ENCODE results near the gene ARMC9.

The ARMC9 gene

DNA sequence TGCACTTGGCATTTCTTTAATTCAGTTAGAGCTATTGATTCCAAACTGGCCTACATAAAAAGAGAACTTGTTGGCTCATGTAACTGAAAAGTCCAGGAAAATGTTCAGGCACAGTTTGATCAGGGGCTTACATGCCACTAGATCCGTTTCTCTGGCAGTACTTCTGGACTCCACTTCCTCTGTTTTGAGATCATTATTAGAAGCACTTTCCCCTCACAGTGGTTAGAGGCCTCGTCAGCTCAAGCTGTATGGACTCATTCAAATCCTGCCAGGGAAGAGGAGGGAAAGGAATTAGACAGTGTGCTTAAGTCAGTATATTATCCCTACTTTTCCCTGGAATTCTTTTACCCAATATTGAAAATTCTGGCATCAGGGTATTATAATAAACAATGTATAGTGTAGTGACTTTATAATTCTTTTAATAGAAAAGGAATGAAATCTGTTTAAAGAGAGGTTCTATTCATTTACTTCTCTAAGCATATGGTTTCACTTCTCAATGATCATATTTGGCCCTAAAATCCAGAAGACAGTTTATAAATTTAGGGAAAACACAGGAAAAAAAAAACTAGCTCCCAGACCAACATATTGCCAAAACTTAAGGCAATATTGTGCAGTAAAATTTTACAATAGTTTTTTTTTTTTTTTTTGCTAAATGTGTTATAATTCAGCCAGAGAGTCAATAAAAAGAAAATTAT is 92.0 kb downstream of the ARMC9 start:
- TF ChIP-seq, protein P1, sequence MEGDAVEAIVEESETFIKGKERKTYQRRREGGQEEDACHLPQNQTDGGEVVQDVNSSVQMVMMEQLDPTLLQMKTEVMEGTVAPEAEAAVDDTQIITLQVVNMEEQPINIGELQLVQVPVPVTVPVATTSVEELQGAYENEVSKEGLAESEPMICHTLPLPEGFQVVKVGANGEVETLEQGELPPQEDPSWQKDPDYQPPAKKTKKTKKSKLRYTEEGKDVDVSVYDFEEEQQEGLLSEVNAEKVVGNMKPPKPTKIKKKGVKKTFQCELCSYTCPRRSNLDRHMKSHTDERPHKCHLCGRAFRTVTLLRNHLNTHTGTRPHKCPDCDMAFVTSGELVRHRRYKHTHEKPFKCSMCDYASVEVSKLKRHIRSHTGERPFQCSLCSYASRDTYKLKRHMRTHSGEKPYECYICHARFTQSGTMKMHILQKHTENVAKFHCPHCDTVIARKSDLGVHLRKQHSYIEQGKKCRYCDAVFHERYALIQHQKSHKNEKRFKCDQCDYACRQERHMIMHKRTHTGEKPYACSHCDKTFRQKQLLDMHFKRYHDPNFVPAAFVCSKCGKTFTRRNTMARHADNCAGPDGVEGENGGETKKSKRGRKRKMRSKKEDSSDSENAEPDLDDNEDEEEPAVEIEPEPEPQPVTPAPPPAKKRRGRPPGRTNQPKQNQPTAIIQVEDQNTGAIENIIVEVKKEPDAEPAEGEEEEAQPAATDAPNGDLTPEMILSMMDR (IDR thresholded peaks at IDR 0.05; ENCODE audit: low read depth, low read length) = no peak
- DNase-seq (ENCODE audit: low read depth, low spot score) = no peak
- H3K4me3 ChIP-seq (ENCODE audit: low read depth, low read length) = no peak overlapping the region
- in situ Hi-C loops (cut with HindIII; ENCODE audit: low sequenced_read_pairs) = no loop called here

DNA sequence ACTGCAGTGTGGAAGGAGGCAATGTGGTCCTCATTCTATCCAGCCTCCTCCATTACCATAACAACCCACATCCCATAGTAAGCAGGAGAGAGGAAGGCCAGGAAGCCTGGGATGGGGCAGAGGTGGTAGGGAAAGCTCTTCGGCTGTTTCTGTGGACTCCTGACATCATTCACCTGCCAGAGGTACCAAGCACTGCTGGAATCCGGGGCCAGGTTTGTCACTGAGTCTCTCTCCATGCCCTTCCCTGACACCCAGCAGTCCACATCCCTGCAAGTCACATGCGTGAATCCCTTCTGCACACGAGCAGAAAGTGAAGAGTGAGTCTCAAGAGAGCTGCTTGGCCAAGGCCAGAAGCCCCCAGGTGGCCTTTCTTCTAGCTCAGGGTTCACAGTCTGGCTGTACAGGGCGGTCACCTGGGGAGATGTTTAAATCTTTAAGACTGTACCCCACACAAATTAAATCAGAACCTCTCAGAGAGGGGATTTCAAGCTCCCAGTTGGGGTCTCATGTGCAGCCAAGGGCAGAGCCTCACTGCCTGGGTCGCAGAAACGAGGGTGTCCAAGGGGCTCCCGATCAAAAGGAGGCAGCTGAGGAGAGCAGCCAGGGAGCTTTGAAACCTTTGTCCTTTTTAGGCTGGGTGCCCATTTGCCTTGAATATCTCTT is 94.2 kb downstream of the ARMC9 start:
- TF ChIP-seq, protein P1 (IDR thresholded peaks at IDR 0.05; ENCODE audit: low read depth, low read length) = no peak
- in situ Hi-C loops (cut with HindIII; ENCODE audit: low sequenced_read_pairs) = no loop called here
- no peak for DNase-seq (ENCODE audit: low read depth, low spot score)
- no peak overlapping the region for H3K4me3 ChIP-seq (ENCODE audit: low read depth, low read length)

DNA sequence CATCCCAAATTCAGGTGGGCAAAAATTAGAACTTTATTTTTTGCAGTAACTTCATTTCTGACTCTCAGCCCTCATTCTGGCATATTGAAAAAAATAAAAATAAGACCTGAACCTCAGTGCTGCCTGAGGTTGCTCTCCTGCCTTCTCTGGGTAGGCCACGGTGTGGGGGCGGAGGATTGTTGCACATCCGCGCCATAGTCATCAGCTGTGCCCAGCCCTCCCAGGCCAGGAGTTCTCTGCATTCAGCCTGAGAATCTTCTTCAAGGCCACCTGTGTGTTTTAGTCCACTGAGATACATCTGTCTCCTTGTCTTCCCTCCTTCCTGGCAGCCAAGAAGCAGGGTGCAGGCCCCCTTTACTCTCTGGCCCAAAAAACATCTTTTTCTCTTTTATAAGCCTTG is 94.7 kb downstream of the ARMC9 start:
- TF ChIP-seq, protein P1 (IDR thresholded peaks at IDR 0.05; ENCODE audit: low read depth, low read length) = no peak

DNA sequence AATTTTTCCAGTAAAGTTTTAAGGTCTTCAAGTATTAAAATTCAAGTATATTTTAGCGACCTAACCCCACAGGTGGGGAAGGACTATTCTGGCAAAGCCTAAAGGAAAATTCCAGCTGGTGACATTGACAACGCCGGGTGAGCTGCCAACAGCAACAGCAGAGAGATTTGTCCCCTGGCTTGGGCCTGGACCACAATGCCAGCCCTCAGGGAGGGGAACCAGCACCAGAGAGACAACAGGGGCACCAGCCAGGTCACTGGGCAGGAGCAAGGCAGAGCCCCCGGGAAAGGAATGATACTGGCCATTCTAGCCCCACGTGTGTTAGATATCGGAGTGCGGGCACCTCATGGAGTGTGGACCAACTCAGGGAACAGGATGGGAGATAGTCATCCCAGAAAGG is 95.7 kb downstream of the ARMC9 start:
- TF ChIP-seq, protein P1 (IDR thresholded peaks at IDR 0.05; ENCODE audit: low read depth, low read length) = no peak
- DNase-seq (ENCODE audit: low read depth, low spot score) = no peak
- in situ Hi-C loops (cut with HindIII; ENCODE audit: low sequenced_read_pairs) = no loop called here
- H3K4me3 ChIP-seq (ENCODE audit: low read depth, low read length) = no peak overlapping the region

More for the DNA sequence above, 94.7 kb downstream of the ARMC9 start:
- H3K4me3 ChIP-seq (ENCODE audit: low read depth, low read length) = no peak overlapping the region
- in situ Hi-C loops (cut with HindIII; ENCODE audit: low sequenced_read_pairs) = no loop called here
- DNase-seq (ENCODE audit: low read depth, low spot score) = no peak

DNA sequence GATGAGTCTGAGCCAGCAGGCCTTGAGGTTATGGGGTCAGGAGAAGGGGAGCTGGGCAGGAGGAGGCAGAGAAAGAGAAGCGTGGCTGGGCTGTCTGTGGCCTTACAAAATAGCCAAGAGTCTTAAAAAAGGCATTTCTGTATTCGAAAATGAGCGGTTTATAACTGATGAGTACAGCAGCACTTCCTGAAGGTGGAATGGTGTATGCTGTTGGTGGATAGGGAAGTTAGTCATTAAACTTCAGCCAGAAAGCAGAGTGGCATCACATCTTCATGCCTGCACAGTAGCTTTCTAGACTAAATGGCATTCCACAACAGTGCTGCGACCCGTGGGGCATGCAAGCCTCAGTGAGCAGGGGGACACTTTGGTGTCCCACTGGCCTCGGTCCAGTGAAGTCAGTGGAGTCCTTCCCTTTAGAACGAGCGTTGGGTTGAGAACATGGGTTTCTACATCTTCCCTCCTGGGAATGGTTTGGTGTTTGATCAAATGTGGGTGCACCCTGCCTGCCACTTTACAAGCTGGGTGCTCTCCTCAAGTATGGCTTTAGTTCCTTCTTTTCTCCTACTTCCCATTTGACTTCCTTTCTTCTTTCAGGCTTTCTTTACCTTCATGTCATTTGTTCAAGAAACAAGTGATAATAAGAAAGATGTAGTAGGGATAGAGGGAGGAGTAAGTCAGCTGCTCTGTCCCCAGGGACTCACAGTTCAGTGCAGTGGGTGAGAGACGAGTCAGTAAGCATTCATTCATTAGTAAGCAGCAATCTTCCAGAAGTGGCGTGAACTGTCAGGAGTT is 96.3 kb downstream of the ARMC9 start:
- TF ChIP-seq, protein P1 (IDR thresholded peaks at IDR 0.05; ENCODE audit: low read depth, low read length) = no peak
- no peak overlapping the region for H3K4me3 ChIP-seq (ENCODE audit: low read depth, low read length)
- DNase-seq (ENCODE audit: low read depth, low spot score) = no peak
- in situ Hi-C loops (cut with HindIII; ENCODE audit: low sequenced_read_pairs) = no loop called here

DNA sequence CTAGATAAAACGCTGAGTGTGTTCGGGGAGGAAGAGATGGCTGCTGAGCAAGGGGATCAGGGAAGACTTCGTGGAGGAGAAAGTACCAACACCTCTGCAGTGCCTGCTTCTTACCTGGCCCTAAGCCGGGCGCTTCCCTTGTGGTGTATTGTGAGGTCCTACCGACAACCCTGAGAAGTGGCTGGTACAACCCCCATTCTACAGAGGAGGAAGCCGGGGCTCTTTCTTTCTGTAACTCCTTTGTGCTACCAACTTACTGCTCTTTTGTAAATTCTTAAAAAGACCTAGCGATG is 96.9 kb downstream of the ARMC9 start:
- TF ChIP-seq, protein P1 (IDR thresholded peaks at IDR 0.05; ENCODE audit: low read depth, low read length) = no peak
- in situ Hi-C loops (cut with HindIII; ENCODE audit: low sequenced_read_pairs) = no loop called here
- DNase-seq (ENCODE audit: low read depth, low spot score) = no peak
- H3K4me3 ChIP-seq (ENCODE audit: low read depth, low read length) = no peak overlapping the region
